ENCODE data around the gene BRCA2. TPM values are rescaled to one million over a fixed set of nuclear protein-coding genes. Genes with fewer than 3 reads are reported as not detected.

The BRCA2 gene
- total and polyA plus RNA-seq, 2 experiments from 2014 or later, result 28.6 to 38.7 TPM

DNA sequence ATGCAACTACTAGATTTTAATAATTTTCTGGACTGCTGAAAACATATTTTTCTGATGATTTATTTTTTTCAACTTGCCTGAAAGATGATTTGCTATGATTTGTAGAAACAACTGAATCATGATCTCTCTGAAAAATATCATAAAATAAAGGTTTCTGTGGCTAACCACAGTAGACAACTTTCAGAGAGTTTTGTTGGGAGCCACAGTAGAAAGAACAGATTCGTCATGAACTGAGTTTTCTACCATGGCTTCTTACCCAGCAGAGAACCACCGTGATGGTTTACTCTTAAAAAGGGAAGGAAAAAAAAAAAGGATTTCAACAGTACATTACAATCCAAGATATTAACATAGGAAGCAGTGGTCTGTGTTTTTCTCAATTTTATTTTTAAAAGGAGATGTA, 18.1 kb upstream of the BRCA2 start:
- Histone ChIP-seq H3K27ac (ENCODE audit: low read depth) (no peak overlapping the region), H3K27me3 (ENCODE audit: insufficient read depth) (no peaks in the 10 kb centered on the region), H3F3A (replicated peaks; ENCODE audit: low read depth) (no peaks in the 10 kb centered on the region), H3K9me2 (ENCODE audit: insufficient read depth) (no peaks in the 10 kb centered on the region), H4K20me1 (replicated peaks; ENCODE audit: insufficient read depth) (no peaks in the 10 kb centered on the region), H3K36me3 (ENCODE audit: insufficient read depth) (no peaks in the 10 kb centered on the region), H2AFZ (no peak overlapping the region), H3K4me2 (no peak overlapping the region), H3K4me1 (ENCODE audit: insufficient read depth) (no peaks in the 10 kb centered on the region), H3K79me2 (replicated peaks; ENCODE audit: insufficient read depth) (no peaks in the 10 kb centered on the region), H3K4me3 (no peak overlapping the region)
- H3K9me3 Mint-ChIP-seq, result no peaks in the 10 kb centered on the region
- no peak for DNase-seq (ENCODE audit: low spot score)
- H3K27me3 Mint-ChIP-seq (ENCODE audit: insufficient read depth, low read depth, poor library complexity), result no peaks in the 10 kb centered on the region
- TF ChIP-seq ZNF331 (CRISPR knock-in tag; IDR thresholded peaks at IDR 0.05; ENCODE audit: low read depth), result no peak
- TF ChIP-seq, protein P1, sequence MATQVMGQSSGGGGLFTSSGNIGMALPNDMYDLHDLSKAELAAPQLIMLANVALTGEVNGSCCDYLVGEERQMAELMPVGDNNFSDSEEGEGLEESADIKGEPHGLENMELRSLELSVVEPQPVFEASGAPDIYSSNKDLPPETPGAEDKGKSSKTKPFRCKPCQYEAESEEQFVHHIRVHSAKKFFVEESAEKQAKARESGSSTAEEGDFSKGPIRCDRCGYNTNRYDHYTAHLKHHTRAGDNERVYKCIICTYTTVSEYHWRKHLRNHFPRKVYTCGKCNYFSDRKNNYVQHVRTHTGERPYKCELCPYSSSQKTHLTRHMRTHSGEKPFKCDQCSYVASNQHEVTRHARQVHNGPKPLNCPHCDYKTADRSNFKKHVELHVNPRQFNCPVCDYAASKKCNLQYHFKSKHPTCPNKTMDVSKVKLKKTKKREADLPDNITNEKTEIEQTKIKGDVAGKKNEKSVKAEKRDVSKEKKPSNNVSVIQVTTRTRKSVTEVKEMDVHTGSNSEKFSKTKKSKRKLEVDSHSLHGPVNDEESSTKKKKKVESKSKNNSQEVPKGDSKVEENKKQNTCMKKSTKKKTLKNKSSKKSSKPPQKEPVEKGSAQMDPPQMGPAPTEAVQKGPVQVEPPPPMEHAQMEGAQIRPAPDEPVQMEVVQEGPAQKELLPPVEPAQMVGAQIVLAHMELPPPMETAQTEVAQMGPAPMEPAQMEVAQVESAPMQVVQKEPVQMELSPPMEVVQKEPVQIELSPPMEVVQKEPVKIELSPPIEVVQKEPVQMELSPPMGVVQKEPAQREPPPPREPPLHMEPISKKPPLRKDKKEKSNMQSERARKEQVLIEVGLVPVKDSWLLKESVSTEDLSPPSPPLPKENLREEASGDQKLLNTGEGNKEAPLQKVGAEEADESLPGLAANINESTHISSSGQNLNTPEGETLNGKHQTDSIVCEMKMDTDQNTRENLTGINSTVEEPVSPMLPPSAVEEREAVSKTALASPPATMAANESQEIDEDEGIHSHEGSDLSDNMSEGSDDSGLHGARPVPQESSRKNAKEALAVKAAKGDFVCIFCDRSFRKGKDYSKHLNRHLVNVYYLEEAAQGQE (IDR thresholded peaks at IDR 0.05; ENCODE audit: unreplicated experiment), result no peak
- TF ChIP-seq, protein P2, sequence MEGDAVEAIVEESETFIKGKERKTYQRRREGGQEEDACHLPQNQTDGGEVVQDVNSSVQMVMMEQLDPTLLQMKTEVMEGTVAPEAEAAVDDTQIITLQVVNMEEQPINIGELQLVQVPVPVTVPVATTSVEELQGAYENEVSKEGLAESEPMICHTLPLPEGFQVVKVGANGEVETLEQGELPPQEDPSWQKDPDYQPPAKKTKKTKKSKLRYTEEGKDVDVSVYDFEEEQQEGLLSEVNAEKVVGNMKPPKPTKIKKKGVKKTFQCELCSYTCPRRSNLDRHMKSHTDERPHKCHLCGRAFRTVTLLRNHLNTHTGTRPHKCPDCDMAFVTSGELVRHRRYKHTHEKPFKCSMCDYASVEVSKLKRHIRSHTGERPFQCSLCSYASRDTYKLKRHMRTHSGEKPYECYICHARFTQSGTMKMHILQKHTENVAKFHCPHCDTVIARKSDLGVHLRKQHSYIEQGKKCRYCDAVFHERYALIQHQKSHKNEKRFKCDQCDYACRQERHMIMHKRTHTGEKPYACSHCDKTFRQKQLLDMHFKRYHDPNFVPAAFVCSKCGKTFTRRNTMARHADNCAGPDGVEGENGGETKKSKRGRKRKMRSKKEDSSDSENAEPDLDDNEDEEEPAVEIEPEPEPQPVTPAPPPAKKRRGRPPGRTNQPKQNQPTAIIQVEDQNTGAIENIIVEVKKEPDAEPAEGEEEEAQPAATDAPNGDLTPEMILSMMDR (conservative IDR thresholded peaks at IDR 0.05; ENCODE audit: low read depth in 2 of 2), result no peak
- H3K27ac Mint-ChIP-seq, result no peak overlapping the region
- ATAC-seq, result no peak
- no peaks in the 10 kb centered on the region for H3K36me3 Mint-ChIP-seq (ENCODE audit: low read depth)
- H3K4me1 Mint-ChIP-seq, result no peaks in the 10 kb centered on the region
- H3K4me3 Mint-ChIP-seq, result no peak overlapping the region

DNA sequence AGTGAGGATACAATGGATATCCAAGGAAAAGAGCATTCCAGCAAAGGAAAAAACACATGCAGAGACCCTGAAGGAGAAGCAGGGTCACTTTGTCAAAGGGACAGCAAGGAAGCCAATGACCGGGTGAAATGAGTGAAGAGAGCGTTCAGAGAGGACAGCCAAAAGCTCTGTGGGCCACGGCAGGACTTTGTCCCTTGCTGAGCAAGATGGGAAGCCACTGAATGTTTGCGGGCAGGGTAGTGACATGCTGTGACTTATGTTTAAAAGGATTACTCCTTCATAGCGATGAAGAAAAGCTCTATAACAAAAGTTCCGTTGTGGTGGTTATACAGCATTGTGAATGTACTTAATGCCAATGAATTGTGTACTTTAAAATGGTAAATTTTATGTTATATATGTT, 16.6 kb upstream of the BRCA2 start:
- H2AFZ ChIP-seq, result no peak overlapping the region
- Mint-ChIP-seq H3K27me3 (ENCODE audit: insufficient read depth, low read depth, poor library complexity) (no peaks in the 10 kb centered on the region), H3K27ac (no peak overlapping the region), H3K36me3 (ENCODE audit: low read depth) (no peaks in the 10 kb centered on the region), H3K9me3 (no peaks in the 10 kb centered on the region), H3K4me1 (no peaks in the 10 kb centered on the region), H3K4me3 (no peak overlapping the region)
- no peak overlapping the region for H3K4me3 ChIP-seq
- ATAC-seq (no peak), DNase-seq (ENCODE audit: low spot score) (no peak)
- H3K79me2 ChIP-seq (replicated peaks; ENCODE audit: insufficient read depth), result no peaks in the 10 kb centered on the region
- no peaks in the 10 kb centered on the region for H3K27me3 ChIP-seq (ENCODE audit: insufficient read depth)
- H3K4me1 ChIP-seq (ENCODE audit: insufficient read depth), result no peaks in the 10 kb centered on the region
- H3K27ac ChIP-seq (ENCODE audit: low read depth), result no peak overlapping the region
- TF ChIP-seq, protein P1 (IDR thresholded peaks at IDR 0.05; ENCODE audit: unreplicated experiment), result no peak
- no peak for TF ChIP-seq NANOG (IDR thresholded peaks at IDR 0.05; ENCODE audit: borderline replicate concordance)
- TF ChIP-seq STAT1 (IDR thresholded peaks at IDR 0.05; ENCODE audit: unreplicated experiment), result no peak
- H3F3A ChIP-seq (replicated peaks; ENCODE audit: low read depth), result no peaks in the 10 kb centered on the region
- no peaks in the 10 kb centered on the region for H4K20me1 ChIP-seq (replicated peaks; ENCODE audit: insufficient read depth)
- no peak overlapping the region for H3K4me2 ChIP-seq
- no peaks in the 10 kb centered on the region for H3K36me3 ChIP-seq (ENCODE audit: insufficient read depth)
- H3K9me2 ChIP-seq (ENCODE audit: insufficient read depth), result no peaks in the 10 kb centered on the region
